DMS 273 (cell line): Measurements from ENCODE around the gene GMPR2.

ENCODE experiments used
- DNase-seq: peaks from one replicate; lab custom pipeline; 2025; ENCODE audit not compliant: unreplicated experiment; lab: John Stamatoyannopoulos, UW

The GMPR2 gene

GRCh38 chr14:24283796-24284460 lies 51.2 kb downstream of the GMPR2 start:
- DNase-seq: no peak

- DNase-seq: peak; percentile 49
Measured at GRCh38 chr14:24284501-24285035, 51.8 kb downstream of the GMPR2 start.

- DNase-seq: no peak
Measured at GRCh38 chr14:24285351-24285750, 52.6 kb downstream of the GMPR2 start.

GRCh38 chr14:24286996-24287395 lies 54.3 kb downstream of the GMPR2 start:
- DNase-seq: no peak
